Midbrain (tissue), 1 donor: ENCODE measurements around the gene MSX2.
A peak's percentile ranks its signal among the peaks of the same experiment; 100 is the strongest.

ENCODE experiments used
- DNase-seq: peaks from one replicate; lab custom pipeline; 2025; lab: John Stamatoyannopoulos, UW

MSX2 gene

GRCh38 chr5:174724484-174725260, at the start of gene MSX2:
MSX2 (plus strand) TSS chr5:174724582; CDS start chr5:174724660, 78 bp downstream.
- peak; percentile 79 for DNase-seq

DNA sequence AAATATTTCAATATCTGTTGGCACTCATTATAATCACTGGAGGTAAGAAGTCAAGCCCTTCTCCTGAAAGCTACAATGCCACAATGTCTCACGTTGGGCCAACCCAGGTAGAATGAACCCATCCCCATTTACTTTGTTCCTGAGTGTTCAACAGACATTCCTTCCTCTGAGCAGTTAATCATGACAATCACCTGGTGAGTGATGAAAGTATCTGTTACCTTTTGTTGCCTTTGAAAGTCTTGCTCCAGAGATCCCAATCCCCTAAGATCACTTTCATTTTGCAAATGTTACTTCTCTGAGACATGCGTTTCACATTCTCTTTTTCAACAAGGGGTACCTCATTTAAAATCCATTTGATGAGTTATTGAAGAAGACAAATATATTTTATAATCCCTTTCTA, 49.3 kb upstream of the MSX2 start:
- no peak for DNase-seq

DNA sequence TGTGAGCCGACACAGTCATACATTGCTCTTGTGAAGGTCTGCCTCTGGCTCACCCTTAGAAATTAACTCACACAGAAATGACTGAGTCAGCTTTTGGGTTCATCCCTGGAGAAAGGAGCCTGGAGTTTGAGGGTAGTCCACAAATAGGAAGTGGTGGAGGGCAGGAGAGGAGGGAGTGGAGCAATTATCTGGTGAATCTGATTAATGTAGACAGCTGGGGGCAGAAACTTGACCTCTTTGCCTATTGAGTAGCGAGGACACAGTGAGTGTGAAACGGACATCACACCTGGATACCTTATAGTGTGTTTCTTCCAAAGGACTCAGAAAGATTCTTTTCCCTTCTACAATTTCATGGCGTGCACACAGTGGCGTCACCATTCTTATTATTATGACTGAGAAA, 48.5 kb upstream of the MSX2 start:
- no peak for DNase-seq

- no peak for DNase-seq
These were observed 46.3 kb upstream of the MSX2 start for GRCh38 chr5:174678107-174678506.

GRCh38 chr5:174680901-174681565, 43.3 kb upstream of the MSX2 start:
- no peak for DNase-seq

DNA sequence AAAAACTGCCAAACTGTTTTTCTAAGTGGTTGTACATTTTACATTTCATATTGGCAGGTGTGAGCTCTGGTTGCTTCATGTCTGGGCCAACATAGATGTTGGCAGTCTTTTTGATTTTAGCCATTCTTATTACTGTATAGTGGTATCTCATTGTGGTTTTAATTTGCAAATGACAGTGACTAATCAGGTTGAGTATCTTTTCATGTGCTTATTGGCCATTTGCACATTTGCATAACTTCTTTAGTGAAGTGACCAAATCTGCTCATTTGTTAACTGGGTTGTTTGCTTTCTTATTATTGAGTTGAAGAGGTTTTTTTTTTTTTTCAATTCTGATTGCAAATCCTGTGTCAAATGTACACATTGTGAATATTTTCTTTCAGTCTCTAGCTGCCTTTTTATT, 36.9 kb upstream of the MSX2 start:
- DNase-seq, result no peak

- no peak for DNase-seq
These were observed 35.7 kb upstream of the MSX2 start for GRCh38 chr5:174688441-174689354.

- no peak for DNase-seq
These were observed 34.1 kb upstream of the MSX2 start for GRCh38 chr5:174690271-174690670.

- DNase-seq, result no peak
These were observed 32.0 kb upstream of the MSX2 start for GRCh38 chr5:174692381-174692780.

- no peak for DNase-seq
These were observed 31.4 kb upstream of the MSX2 start for GRCh38 chr5:174692982-174693422.

DNA sequence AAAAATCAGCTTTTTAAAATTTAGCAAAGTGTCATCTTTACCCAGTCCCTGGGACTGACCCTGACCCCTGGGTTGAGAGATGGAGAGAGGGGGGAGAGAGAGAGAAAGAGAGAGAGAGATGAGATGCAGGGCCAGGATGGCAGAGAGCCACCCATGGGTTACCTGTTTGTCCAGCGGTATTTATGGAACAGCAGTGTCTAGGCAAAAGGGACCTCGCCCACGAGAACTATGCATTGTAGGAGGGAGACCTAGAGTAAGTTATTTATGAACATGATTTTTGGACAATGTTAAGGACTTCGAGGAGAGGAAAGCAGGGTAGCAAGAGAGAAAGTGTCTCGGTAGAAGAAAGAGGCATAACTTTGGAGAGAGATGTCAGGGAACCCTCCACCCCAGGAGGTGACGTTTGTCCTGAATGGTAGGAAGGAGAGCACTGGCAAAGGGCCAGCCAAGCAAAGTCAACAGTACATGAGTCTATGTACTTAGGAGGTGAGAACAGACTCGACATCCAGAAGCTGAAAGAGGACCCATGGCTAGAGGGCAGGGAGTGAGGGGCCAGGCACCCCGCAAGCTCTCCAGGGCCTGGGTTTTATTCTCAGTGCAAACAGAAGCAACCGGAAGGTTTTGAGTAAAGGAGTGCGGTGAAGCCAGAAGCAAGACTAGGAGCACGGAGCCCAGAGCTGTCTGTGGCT, 30.5 kb upstream of the MSX2 start:
- no peak for DNase-seq

- no peak for DNase-seq
These were observed 29.8 kb upstream of the MSX2 start for GRCh38 chr5:174694611-174695010.

DNA sequence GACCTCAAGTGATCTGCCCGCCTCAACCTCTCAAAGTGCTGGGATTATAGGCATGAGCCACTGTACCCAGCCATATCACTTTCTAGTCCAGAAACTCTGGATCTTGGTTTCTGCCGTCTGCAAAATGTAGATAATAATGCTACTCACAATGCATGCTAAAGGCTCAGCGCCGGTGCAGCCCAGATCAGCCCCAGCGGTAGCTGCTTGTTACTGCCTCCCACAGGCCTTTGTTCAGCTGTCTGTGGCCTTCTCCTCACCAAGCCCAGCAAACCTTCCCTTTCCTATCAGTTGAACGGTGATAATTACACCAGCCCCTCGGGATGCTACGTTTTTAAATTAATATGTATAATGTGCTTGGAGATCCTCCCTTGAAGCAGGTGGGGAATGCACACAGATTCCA, 26.2 kb upstream of the MSX2 start:
- DNase-seq, result no peak

GRCh38 chr5:174699131-174699530, 25.3 kb upstream of the MSX2 start:
- DNase-seq, result no peak

GRCh38 chr5:174706997-174707572, 17.3 kb upstream of the MSX2 start:
- no peak for DNase-seq

DNA sequence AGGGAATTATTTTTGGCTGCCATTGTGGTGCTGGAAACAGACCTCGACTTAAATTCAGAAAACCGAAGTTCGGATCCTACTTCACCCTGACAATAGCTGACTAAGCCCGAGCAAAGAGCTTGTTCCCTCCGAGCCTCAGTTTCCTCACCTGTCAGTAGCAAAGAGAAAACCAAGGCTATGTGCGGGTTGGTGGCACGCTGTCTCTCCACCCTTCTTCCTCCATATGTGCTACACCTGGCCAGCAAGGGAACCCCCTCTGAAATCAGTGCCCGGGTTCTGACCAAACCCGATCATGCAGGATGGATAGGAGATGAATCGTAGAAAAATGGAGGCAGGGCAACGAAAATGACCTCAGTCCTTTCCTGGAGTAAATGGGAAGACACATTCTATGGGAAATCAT, 16.7 kb upstream of the MSX2 start:
- no peak for DNase-seq

- DNase-seq, result no peak
These were observed 15.7 kb upstream of the MSX2 start for GRCh38 chr5:174708476-174709207.

GRCh38 chr5:174714751-174715150, 9.6 kb upstream of the MSX2 start:
- DNase-seq, result no peak

DNA sequence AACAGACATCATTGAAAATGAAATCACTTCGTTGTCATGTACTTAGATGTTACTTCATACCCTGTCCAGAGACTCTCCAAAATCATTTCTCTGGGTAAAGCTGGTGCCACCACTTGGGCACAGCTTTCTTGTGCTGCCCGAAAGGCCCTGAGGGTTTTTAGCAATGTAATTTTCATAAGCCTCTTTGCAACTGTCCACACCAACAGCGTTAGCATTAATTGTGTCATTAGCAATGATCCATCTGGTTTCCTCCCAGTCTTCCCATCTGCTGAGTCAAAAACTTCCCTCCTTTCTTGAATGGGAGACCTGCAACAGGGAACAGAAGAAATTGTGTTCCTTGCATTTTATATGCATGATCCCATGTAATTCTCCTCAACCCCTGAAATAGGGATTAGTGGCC, 8.6 kb upstream of the MSX2 start:
- DNase-seq, result no peak

DNA sequence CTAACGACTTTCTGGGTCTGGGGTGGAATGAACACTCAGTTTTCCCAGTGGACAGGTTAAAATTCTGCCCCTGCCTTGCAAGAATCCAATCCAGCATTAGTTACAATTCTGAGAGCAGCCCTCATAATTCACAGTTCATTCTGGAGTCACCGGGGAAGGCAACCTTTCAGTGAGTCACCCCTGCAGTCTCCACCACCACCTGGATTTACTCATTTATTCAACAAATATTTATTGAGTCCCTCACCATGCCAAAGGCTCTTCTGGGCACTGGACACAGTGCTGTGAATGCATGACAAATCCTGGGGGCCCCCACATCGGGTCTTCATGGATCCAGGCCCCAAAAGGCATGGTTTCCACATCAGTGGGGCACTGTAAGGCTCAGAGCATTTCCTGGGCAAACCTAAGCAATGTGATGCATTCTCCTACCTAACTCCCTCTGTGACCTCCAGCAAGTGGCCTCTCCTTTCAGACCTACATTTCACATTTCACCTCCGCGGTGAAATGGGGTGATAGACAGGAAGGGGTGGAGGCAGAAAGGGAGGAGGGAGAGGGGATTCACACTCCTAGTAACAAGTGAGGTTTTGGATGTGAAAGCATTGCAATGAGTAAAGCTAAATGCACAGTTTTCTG, 6.4 kb upstream of the MSX2 start:
- no peak for DNase-seq
